ENCODE results near the gene TEX12. TPM values are rescaled to one million over a fixed set of nuclear protein-coding genes. Genes with fewer than 3 reads are reported as not detected.
A peak's percentile ranks its signal among the peaks of the same experiment; 100 is the strongest.

The TEX12 gene
- total and polyA plus RNA-seq, 2 of the 4 experiments (the other 2 are of a cell fraction) = 0.12 TPM; not detected in 1

DNA sequence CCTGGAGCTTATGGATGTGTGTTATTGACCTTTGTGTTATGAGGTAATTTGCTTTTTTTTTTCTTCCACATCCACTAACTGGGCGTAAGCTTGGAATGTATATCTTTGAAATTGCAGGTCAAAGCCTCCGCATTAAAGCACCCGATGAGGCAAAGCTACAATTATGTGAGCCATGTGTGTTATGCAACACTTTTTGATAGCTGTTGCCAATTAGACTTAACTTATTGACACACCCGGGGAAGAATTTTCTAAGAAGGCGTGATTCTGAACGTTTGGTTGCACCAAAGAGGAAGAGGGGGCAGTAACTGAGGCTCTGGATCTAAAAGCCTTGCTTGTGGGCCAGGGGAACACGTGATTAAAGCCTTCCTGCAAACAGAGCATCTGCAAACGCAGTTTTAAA is 610 bp upstream of the TEX12 start:
- POLR2A ChIA-PET (ENCODE audit: unreplicated experiment) = no interaction called here
- H3K4me2 ChIP-seq (ENCODE audit: low read depth, low read length) = no peak overlapping the region
- CTCF ChIA-PET = no interaction called here

More for the DNA sequence above, 610 bp upstream of the TEX12 start:
- no peak overlapping the region for H3K14ac ChIP-seq (replicated peaks; ENCODE audit: low read depth, low read length)
- no peak overlapping the region for H3K27ac ChIP-seq (ENCODE audit: insufficient read depth, low read length)
- H3K9me1 ChIP-seq (ENCODE audit: insufficient read depth, low read length) = no peaks in the 10 kb centered on the region
- DNase-seq = no peak
- WGBS, 2 experiments (ENCODE audit: extremely low coverage in 2 of 2, insufficient read length in 1 of 2) = 82% methylated on average over 3 of the region's 8 CpGs; no CpG with 5 or more reads in 1 of the 2 experiments
- ATAC-seq (ENCODE audit: low read depth) = no peak
- no TSS peak for BruUV-seq (replicated peaks)
- H3K4me3 ChIP-seq (ENCODE audit: insufficient read depth, low read depth, low read length) = no peak overlapping the region
- no peaks in the 10 kb centered on the region for H3K36me3 ChIP-seq (ENCODE audit: control insufficient read depth, insufficient read depth, low read length)
- dilution Hi-C loops (cut with HindIII; ENCODE audit: low sequenced_read_pairs, unreplicated experiment) = no loop called here
- H2BK5ac ChIP-seq (ENCODE audit: low read depth, low read length, poor library complexity, severe bottlenecking) = no peak overlapping the region
- no peak for TF ChIP-seq MAZ (IDR thresholded peaks at IDR 0.05; ENCODE audit: borderline replicate concordance, low read depth, low read length)
- peak; percentile 10; the same call in 1 of the 2 replicates for TF ChIP-seq CEBPB (IDR thresholded peaks at IDR 0.05; ENCODE audit: low read depth, low read length)
- no peak overlapping the region for H3K56ac ChIP-seq (ENCODE audit: extremely low read depth, insufficient read depth, low read length)
- H2BK15ac ChIP-seq (ENCODE audit: low read depth, low read length) = no peak overlapping the region
- in situ Hi-C loops (cut with MboI; ENCODE audit: low sequenced_read_pairs) = no loop called here
- no peaks in the 10 kb centered on the region; the same call in 1 of the 2 replicates for H3K27me3 ChIP-seq (ENCODE audit: control insufficient read depth, insufficient read depth, low read length)
- intact Hi-C loops (cut with micrococcal nuclease) = no loop called here
- no peak overlapping the region for H4K8ac ChIP-seq (ENCODE audit: low read depth in 2 of 2, low read length in 2 of 2)
- no peaks in the 10 kb centered on the region for H4K20me1 ChIP-seq (ENCODE audit: insufficient read depth, low read length)
- no peaks in the 10 kb centered on the region for H3K9me3 ChIP-seq (ENCODE audit: control insufficient read depth, insufficient read depth, low read length)
- no peak overlapping the region for H2BK120ac ChIP-seq (ENCODE audit: low read depth, low read length)
- no peaks in the 10 kb centered on the region for H3K79me1 ChIP-seq (ENCODE audit: low read depth in 1 of 2, low read length in 2 of 2)
- peaks cover 5% of the 10 kb centered on the region; the same call in 1 of the 2 replicates for H3K4me1 ChIP-seq (ENCODE audit: control insufficient read depth, insufficient read depth, low read length)
- no peak overlapping the region for H4K5ac ChIP-seq (ENCODE audit: low read depth, low read length)
- no peak overlapping the region for H3K9ac ChIP-seq (ENCODE audit: low read depth, low read length)
- no peak overlapping the region for H3K4ac ChIP-seq (ENCODE audit: low read depth, low read length)
- no peak overlapping the region for H2AK5ac ChIP-seq (ENCODE audit: low read depth, low read length)
- no peak overlapping the region for H3K18ac ChIP-seq (ENCODE audit: low read depth, low read length)
- H2AFZ ChIP-seq (replicated peaks; ENCODE audit: low read length, poor library complexity) = no peak overlapping the region
- H2AK9ac ChIP-seq (replicated peaks; ENCODE audit: low read depth, low read length, poor library complexity) = no peak overlapping the region
- no peak overlapping the region for H4K91ac ChIP-seq (ENCODE audit: insufficient read depth, low read depth, low read length)
- H3K23ac ChIP-seq (ENCODE audit: low read depth, low read length) = no peak overlapping the region
- H2BK20ac ChIP-seq (ENCODE audit: low read depth, low read length) = no peak overlapping the region

Measured in IMR-90 (cell line).